ENCODE results near the gene SV2C. TPM values are rescaled to one million over a fixed set of nuclear protein-coding genes. Genes with fewer than 3 reads are reported as not detected.

Gene SV2C
- total and polyA plus RNA-seq, 2 donors (not counting 1 experiment from before 2014, with no cell fraction given): not detected

DNA sequence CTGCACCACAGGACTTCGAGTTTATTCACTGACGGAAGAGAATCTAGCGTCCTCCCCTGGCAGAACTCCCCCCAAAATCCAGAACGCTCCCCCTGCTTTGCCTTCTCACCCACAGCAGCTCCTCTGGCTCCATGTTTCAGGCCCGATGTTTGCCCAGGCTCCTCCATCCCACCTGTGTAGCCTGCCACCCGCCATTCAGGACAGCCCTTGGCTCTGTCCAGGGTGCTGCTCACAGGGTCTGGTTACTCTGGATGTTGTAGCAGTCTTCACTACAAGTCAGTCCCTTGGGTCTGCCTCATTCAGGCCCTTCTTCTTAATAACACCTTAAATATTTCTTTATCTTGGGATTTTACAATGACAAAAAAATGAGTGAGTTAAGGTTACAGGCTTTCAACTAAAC lies 41.3 kb upstream of the SV2C start:
- Histone ChIP-seq H3K4me3 (ENCODE audit: control extremely low read depth in 1 of 5, extremely low read depth in 1 of 5, insufficient read depth in 1 of 5, low read depth in 2 of 5, low read length in 4 of 5) (no peak overlapping the region), H3K9ac (ENCODE audit: low read length) (no peak overlapping the region), H4K20me1 (ENCODE audit: control insufficient read depth, insufficient read depth, low read length, poor library complexity, severe bottlenecking) (no peaks in the 10 kb centered on the region), H3K79me2 (ENCODE audit: control insufficient read depth, insufficient read depth, low read length) (no peaks in the 10 kb centered on the region), H2AFZ (ENCODE audit: insufficient read depth, low read depth, low read length, poor library complexity, severe bottlenecking) (no peak overlapping the region), H3K4me2 (replicated peaks; ENCODE audit: low read depth, low read length, poor library complexity, severe bottlenecking) (no peak overlapping the region), H3K4me1 (ENCODE audit: control insufficient read depth in 2 of 2, insufficient read depth in 2 of 2, low read length in 2 of 2) (no peaks in the 10 kb centered on the region), H3K27ac (ENCODE audit: low read length in 2 of 2) (no peak overlapping the region), H3K27me3 (replicated peaks in 1 of 4; ENCODE audit: control extremely low read depth in 1 of 4, control insufficient read depth in 3 of 4, insufficient read depth in 4 of 4, low read length in 3 of 4) (peaks cover 0 to 11% (median 6%) of the 10 kb centered on the region in 4 experiments), H3K9me3 (ENCODE audit: control extremely low read depth in 1 of 3, control insufficient read depth in 2 of 3, insufficient read depth in 1 of 3, low read length in 2 of 3) (peaks cover 0 to 5% (median 0%) of the 10 kb centered on the region in 3 donors), H3K36me3 (replicated peaks in 1 of 2; ENCODE audit: control extremely low read depth in 1 of 2, control insufficient read depth in 1 of 2, extremely low read depth in 1 of 2, insufficient read depth in 2 of 2, low read length in 1 of 2) (no peaks in the 10 kb centered on the region)
- intact Hi-C loops (cut with micrococcal nuclease): no loop called here
- no peak overlapping the region for H3K4me3 Mint-ChIP-seq
- H3K27ac Mint-ChIP-seq: no peak overlapping the region
- ChIA-PET POLR2A (no interaction called here), CTCF (no interaction called here)
- 59% methylated on average over 6 of the region's 6 CpGs for WGBS (ENCODE audit: insufficient coverage)
- DNase-seq (no peak), ATAC-seq (ENCODE audit: low read depth) (no peak)
- H3K9me3 Mint-ChIP-seq (ENCODE audit: insufficient read depth): peaks cover 3% of the 10 kb centered on the region
- H3K27me3 Mint-ChIP-seq: peaks cover 28% of the 10 kb centered on the region
- TF ChIP-seq CTCF (IDR thresholded peaks at IDR 0.05): no peak
- no peak for TF ChIP-seq EZH2 (IDR thresholded peaks at IDR 0.05; ENCODE audit: borderline replicate concordance, insufficient read depth, low read depth, low read length, poor library complexity, severe bottlenecking)
- peaks cover 3% of the 10 kb centered on the region for H3K4me1 Mint-ChIP-seq

- ATAC-seq (ENCODE audit: low read depth): no peak
- no peak overlapping the region for H3K4me2 ChIP-seq (replicated peaks; ENCODE audit: low read depth, low read length, poor library complexity, severe bottlenecking)
- Mint-ChIP-seq H3K27ac (no peak overlapping the region), H3K4me3 (no peak overlapping the region), H3K4me1 (no peaks in the 10 kb centered on the region), H3K9me3 (ENCODE audit: insufficient read depth) (peaks cover 3% of the 10 kb centered on the region), H3K27me3 (peaks cover 26% of the 10 kb centered on the region)
- no peak overlapping the region for H3K9ac ChIP-seq (ENCODE audit: low read length)
- H2AFZ ChIP-seq (ENCODE audit: insufficient read depth, low read depth, low read length, poor library complexity, severe bottlenecking): no peak overlapping the region
- no peak overlapping the region for H3K4me3 ChIP-seq (ENCODE audit: control extremely low read depth in 1 of 5, extremely low read depth in 1 of 5, insufficient read depth in 1 of 5, low read depth in 2 of 5, low read length in 4 of 5)
- no peaks in the 10 kb centered on the region for H3K9me3 ChIP-seq (ENCODE audit: control extremely low read depth in 1 of 3, control insufficient read depth in 2 of 3, insufficient read depth in 1 of 3, low read length in 2 of 3)
- no peak for TF ChIP-seq CTCF (IDR thresholded peaks at IDR 0.05)
- no peak for TF ChIP-seq EZH2 (IDR thresholded peaks at IDR 0.05; ENCODE audit: borderline replicate concordance, insufficient read depth, low read depth, low read length, poor library complexity, severe bottlenecking)
- peaks cover 0 to 3% (median 3%) of the 10 kb centered on the region in 4 experiments for H3K27me3 ChIP-seq (replicated peaks in 1 of 4; ENCODE audit: control extremely low read depth in 1 of 4, control insufficient read depth in 3 of 4, insufficient read depth in 4 of 4, low read length in 3 of 4)
- H3K4me1 ChIP-seq (ENCODE audit: control insufficient read depth in 2 of 2, insufficient read depth in 2 of 2, low read length in 2 of 2): no peaks in the 10 kb centered on the region
- 61% methylated on average over 3 of the region's 3 CpGs for WGBS (ENCODE audit: insufficient coverage)
- ChIA-PET CTCF (no interaction called here), POLR2A (no interaction called here)
- H3K27ac ChIP-seq (ENCODE audit: low read length in 2 of 2): no peak overlapping the region
- intact Hi-C loops (cut with micrococcal nuclease): no loop called here
- no peaks in the 10 kb centered on the region for H3K36me3 ChIP-seq (replicated peaks in 1 of 2; ENCODE audit: control extremely low read depth in 1 of 2, control insufficient read depth in 1 of 2, extremely low read depth in 1 of 2, insufficient read depth in 2 of 2, low read length in 1 of 2)
- H3K79me2 ChIP-seq (ENCODE audit: control insufficient read depth, insufficient read depth, low read length): no peaks in the 10 kb centered on the region
- no peak for DNase-seq
- H4K20me1 ChIP-seq (ENCODE audit: control insufficient read depth, insufficient read depth, low read length, poor library complexity, severe bottlenecking): no peaks in the 10 kb centered on the region
These were observed 36.4 kb upstream of the SV2C start for GRCh38 chr5:76046741-76047140.
